ENCODE data around the gene TGFA. TPM values are rescaled to one million over a fixed set of nuclear protein-coding genes. Genes with fewer than 3 reads are reported as not detected.

TGFA gene
- total RNA-seq, 2 experiments from 2014 or later = 0.47 to 0.88 TPM

DNA sequence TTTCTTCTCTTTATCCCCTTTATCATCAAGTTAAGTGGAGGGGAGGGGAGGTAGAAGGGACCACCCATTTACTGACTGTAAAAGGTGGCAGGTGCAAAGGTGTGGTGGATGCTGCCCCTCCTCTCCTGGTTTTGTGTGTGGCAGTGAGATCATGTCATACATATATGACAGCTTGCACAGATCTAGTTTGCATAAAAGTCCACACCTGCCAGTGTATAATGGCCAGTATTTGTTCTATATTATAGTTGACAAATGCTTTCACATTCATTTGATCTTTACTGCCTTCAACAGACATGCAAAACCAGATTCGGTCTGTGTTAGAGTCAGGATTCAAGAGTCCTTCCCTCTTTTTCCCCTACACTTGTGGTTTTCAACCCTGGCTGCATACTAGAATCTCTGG is 55.1 kb downstream of the TGFA start:
- intact Hi-C loops (cut with DNase I, micrococcal nuclease) = no loop called here
- POLR2A ChIA-PET = interaction anchor here (1.0 kb wide), 1 partner anchor 58 kb away, joined by 3 read pairs; no protein-coding TSS in a partner anchor

DNA sequence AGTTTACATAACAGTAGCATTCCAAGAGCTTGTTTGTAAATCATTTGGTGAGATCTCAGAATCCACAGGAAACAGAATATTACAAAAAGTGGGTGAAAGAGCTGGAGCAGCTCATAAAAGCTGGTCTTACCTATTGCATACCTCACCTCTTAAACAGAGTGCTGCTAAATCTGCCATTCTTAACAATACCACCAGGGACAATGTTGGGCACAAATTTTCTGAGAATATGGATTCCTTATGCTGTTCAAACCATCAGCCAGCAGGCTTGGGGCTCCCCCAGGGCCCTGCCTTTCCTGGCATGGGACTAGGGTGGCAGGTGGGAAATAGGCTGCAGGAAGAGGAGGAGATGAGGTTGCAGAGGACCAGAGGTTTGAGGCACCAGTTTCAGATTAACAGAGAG is 55.6 kb downstream of the TGFA start:
- Mint-ChIP-seq H3K27ac (no peak overlapping the region), H3K4me1 (ENCODE audit: low read depth) (peaks cover 5% of the 10 kb centered on the region), H3K36me3 (ENCODE audit: low read depth) (no peaks in the 10 kb centered on the region), H3K27me3 (no peaks in the 10 kb centered on the region), H3K9me3 (no peaks in the 10 kb centered on the region), H3K4me3 (no peak overlapping the region)
- TF ChIP-seq, protein P1, sequence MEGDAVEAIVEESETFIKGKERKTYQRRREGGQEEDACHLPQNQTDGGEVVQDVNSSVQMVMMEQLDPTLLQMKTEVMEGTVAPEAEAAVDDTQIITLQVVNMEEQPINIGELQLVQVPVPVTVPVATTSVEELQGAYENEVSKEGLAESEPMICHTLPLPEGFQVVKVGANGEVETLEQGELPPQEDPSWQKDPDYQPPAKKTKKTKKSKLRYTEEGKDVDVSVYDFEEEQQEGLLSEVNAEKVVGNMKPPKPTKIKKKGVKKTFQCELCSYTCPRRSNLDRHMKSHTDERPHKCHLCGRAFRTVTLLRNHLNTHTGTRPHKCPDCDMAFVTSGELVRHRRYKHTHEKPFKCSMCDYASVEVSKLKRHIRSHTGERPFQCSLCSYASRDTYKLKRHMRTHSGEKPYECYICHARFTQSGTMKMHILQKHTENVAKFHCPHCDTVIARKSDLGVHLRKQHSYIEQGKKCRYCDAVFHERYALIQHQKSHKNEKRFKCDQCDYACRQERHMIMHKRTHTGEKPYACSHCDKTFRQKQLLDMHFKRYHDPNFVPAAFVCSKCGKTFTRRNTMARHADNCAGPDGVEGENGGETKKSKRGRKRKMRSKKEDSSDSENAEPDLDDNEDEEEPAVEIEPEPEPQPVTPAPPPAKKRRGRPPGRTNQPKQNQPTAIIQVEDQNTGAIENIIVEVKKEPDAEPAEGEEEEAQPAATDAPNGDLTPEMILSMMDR (IDR thresholded peaks at IDR 0.05) = no peak
- Histone ChIP-seq H3K4me3 (ENCODE audit: low read length) (no peak overlapping the region), H3K9me3 (ENCODE audit: control insufficient read depth in 1 of 2, insufficient read depth in 1 of 2, low read length in 2 of 2) (no peaks in the 10 kb centered on the region), H3K4me1 (ENCODE audit: insufficient read depth, low read length) (no peaks in the 10 kb centered on the region), H3K27me3 (ENCODE audit: control insufficient read depth in 1 of 2, insufficient read depth in 2 of 2, low read length in 2 of 2) (no peaks in the 10 kb centered on the region), H3K36me3 (ENCODE audit: insufficient read depth, low read length) (no peaks in the 10 kb centered on the region), H3K27ac (ENCODE audit: low read depth in 1 of 2, low read length in 2 of 2) (no peak overlapping the region)
- ATAC-seq (ENCODE audit: poor library complexity) (peak; percentile 43), DNase-seq (peak in 2 of 14 experiments; percentile 17 to 20)
- POLR2A ChIA-PET = interaction anchor here (1.0 kb wide), 1 partner anchor 57 kb away, joined by 3 read pairs; no protein-coding TSS in a partner anchor
- CTCF ChIA-PET = interaction anchor here (0.6 kb wide), 1 partner anchor 407 kb away, joined by 3 read pairs; no protein-coding TSS in a partner anchor
- intact Hi-C loops (cut with DNase I, micrococcal nuclease) = no loop called here

More for the DNA sequence above, 55.1 kb downstream of the TGFA start:
- Histone ChIP-seq H3K4me1 (ENCODE audit: insufficient read depth, low read length) (no peaks in the 10 kb centered on the region), H3K27me3 (ENCODE audit: control insufficient read depth in 1 of 2, insufficient read depth in 2 of 2, low read length in 2 of 2) (no peaks in the 10 kb centered on the region), H3K4me3 (ENCODE audit: low read length) (no peak overlapping the region), H3K27ac (ENCODE audit: low read depth in 1 of 2, low read length in 2 of 2) (no peak overlapping the region), H3K9me3 (ENCODE audit: control insufficient read depth in 1 of 2, insufficient read depth in 1 of 2, low read length in 2 of 2) (no peaks in the 10 kb centered on the region), H3K36me3 (ENCODE audit: insufficient read depth, low read length) (no peaks in the 10 kb centered on the region)
- Mint-ChIP-seq H3K4me3 (no peak overlapping the region), H3K36me3 (ENCODE audit: low read depth) (no peaks in the 10 kb centered on the region), H3K9me3 (no peaks in the 10 kb centered on the region), H3K27me3 (no peaks in the 10 kb centered on the region), H3K4me1 (ENCODE audit: low read depth) (peaks cover 5% of the 10 kb centered on the region), H3K27ac (no peak overlapping the region)
- DNase-seq = no peak
- no peak for ATAC-seq (ENCODE audit: poor library complexity)
- CTCF ChIA-PET = no interaction called here
- TF ChIP-seq, protein P1 (IDR thresholded peaks at IDR 0.05) = no peak

DNA sequence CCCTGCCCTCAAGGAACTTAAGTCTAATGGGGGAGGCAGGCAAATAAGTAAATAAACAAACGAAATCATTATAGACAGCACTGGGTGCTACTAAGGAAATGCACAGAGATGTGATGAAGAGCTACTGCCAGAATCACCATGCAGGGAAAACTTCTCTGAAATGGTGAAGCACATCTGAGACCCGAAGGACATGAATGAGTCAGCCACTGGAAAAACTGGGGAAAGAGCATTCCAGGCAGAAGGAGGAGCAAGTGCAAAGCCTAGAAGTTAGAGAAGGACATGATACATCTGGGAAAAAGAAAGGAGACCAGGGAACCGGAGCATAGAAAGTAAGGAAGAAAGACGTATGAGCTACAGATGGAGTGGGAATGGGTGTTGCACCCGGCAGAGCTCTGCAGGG is 56.8 kb downstream of the TGFA start:
- TF ChIP-seq, protein P1 (IDR thresholded peaks at IDR 0.05) = no peak
- intact Hi-C loops (cut with DNase I, micrococcal nuclease) = no loop called here
- H3K9me3 ChIP-seq (ENCODE audit: control insufficient read depth in 1 of 2, insufficient read depth in 1 of 2, low read length in 2 of 2) = no peaks in the 10 kb centered on the region

More for the DNA sequence above, 56.8 kb downstream of the TGFA start:
- ATAC-seq (ENCODE audit: poor library complexity) (no peak), DNase-seq (no peak)
- no peak overlapping the region for H3K27ac ChIP-seq (ENCODE audit: low read depth in 1 of 2, low read length in 2 of 2)
- H3K4me1 ChIP-seq (ENCODE audit: insufficient read depth, low read length) = no peaks in the 10 kb centered on the region
- CTCF ChIA-PET = no interaction called here
- H3K27me3 ChIP-seq (ENCODE audit: control insufficient read depth in 1 of 2, insufficient read depth in 2 of 2, low read length in 2 of 2) = no peaks in the 10 kb centered on the region
- no peaks in the 10 kb centered on the region for H3K9me3 Mint-ChIP-seq
- H3K27me3 Mint-ChIP-seq = no peaks in the 10 kb centered on the region
- POLR2A ChIA-PET = interaction anchor here (0.6 kb wide), 1 partner anchor 211 kb away, joined by 3 read pairs; no protein-coding TSS in a partner anchor
- no peaks in the 10 kb centered on the region for H3K36me3 Mint-ChIP-seq (ENCODE audit: low read depth)
- H3K4me3 ChIP-seq (ENCODE audit: low read length) = no peak overlapping the region
- no peak overlapping the region for H3K27ac Mint-ChIP-seq
- peaks cover 5% of the 10 kb centered on the region for H3K4me1 Mint-ChIP-seq (ENCODE audit: low read depth)
- no peak overlapping the region for H3K4me3 Mint-ChIP-seq
- H3K36me3 ChIP-seq (ENCODE audit: insufficient read depth, low read length) = no peaks in the 10 kb centered on the region
